H9 (cell line): ENCODE results near the gene AEBP2. TPM values are rescaled to one million over a fixed set of nuclear protein-coding genes. Genes with fewer than 3 reads are reported as not detected.

ENCODE experiments used
- DNase-seq: peaks from one replicate; pipeline ENCODE4 v3.0.0-alpha.2; 2017
- H2AFZ ChIP-seq: one replicate; pipeline ENCODE4 v1.6.1; 2013; ENCODE audit warnings: mild to moderate bottlenecking, low read length, control low read depth, moderate library complexity
- H2AK5ac ChIP-seq: 2 replicates; pipeline ENCODE4 v1.6.1; 2013; ENCODE audit warnings: low read length, control low read depth, mixed read lengths; ENCODE audit not compliant: insufficient read length
- H2BK120ac ChIP-seq: one replicate; pipeline ENCODE4 v1.6.1; 2013; ENCODE audit warnings: low read depth, mild to moderate bottlenecking, low read length, control low read depth, inconsistent platforms; ENCODE audit not compliant: poor library complexity, severe bottlenecking
- H2BK12ac ChIP-seq: 2 replicates; pipeline ENCODE4 v1.6.1; 2013; ENCODE audit warnings: low read length, control low read depth, mixed read lengths, low read depth; ENCODE audit not compliant: insufficient read length
- H2BK15ac ChIP-seq: 2 replicates; pipeline ENCODE4 v1.6.1; 2013; ENCODE audit warnings: low read depth, low read length, control low read depth
- H2BK20ac ChIP-seq: one replicate; pipeline ENCODE4 v1.6.1; 2013; ENCODE audit warnings: low read depth, mild to moderate bottlenecking, low read length, control low read depth, inconsistent platforms; ENCODE audit not compliant: poor library complexity, severe bottlenecking
- H2BK5ac ChIP-seq: 2 replicates; pipeline ENCODE4 v1.6.1; 2013; ENCODE audit warnings: low read length, control low read depth, mixed read lengths; ENCODE audit not compliant: insufficient read length
- H3K14ac ChIP-seq: 2 replicates; pipeline ENCODE4 v1.6.1; 2013; ENCODE audit warnings: low read length, control low read depth; ENCODE audit not compliant: insufficient read depth
- H3K18ac ChIP-seq: 2 replicates; pipeline ENCODE4 v1.6.1; 2013; ENCODE audit warnings: low read depth, mild to moderate bottlenecking, mixed read lengths, low read length, control low read depth; ENCODE audit not compliant: insufficient read length
- H3K23ac ChIP-seq: 2 replicates; pipeline ENCODE4 v1.6.1; 2013; ENCODE audit warnings: low read length, control low read depth, mixed read lengths, low read depth; ENCODE audit not compliant: insufficient read length
- H3K23me2 ChIP-seq: 2 replicates; pipeline ENCODE4 v1.6.1; 2013; ENCODE audit warnings: low read depth, mild to moderate bottlenecking, mixed read lengths, low read length, control low read depth; ENCODE audit not compliant: insufficient read length, poor library complexity, severe bottlenecking
- H3K27ac ChIP-seq: 2 replicates; pipeline ENCODE4 v1.5.1; 2013; ENCODE audit warnings: low read length, control low read depth, mixed read lengths, low read depth; ENCODE audit not compliant: insufficient read length
- H3K27me3 ChIP-seq: 2 replicates; pipeline ENCODE4 v1.6.1; 2013; ENCODE audit warnings: low read length, control low read depth, inconsistent platforms; ENCODE audit not compliant: insufficient read depth
- H3K4ac ChIP-seq: 2 replicates; pipeline ENCODE4 v1.6.1; 2013; ENCODE audit warnings: low read depth, mild to moderate bottlenecking, control low read depth, inconsistent platforms, low read length, moderate library complexity
- H3K4me1 ChIP-seq: 2 replicates; pipeline ENCODE4 v1.6.1; 2013; ENCODE audit warnings: low read length, control low read depth, inconsistent platforms; ENCODE audit not compliant: insufficient read depth
- H3K4me2 ChIP-seq: 2 replicates; pipeline ENCODE4 v1.6.1; 2013; ENCODE audit warnings: low read length, control low read depth, mixed read lengths; ENCODE audit not compliant: insufficient read length, insufficient read depth
- H3K56ac ChIP-seq: 2 replicates; pipeline ENCODE4 v1.6.1; 2013; ENCODE audit warnings: low read depth, mild to moderate bottlenecking, mixed read lengths, low read length, control low read depth; ENCODE audit not compliant: insufficient read length
- H3K79me1 ChIP-seq: 2 replicates; pipeline ENCODE4 v1.6.1; 2013; ENCODE audit warnings: low read depth, mild to moderate bottlenecking, moderate library complexity, low read length, control low read depth, inconsistent platforms; ENCODE audit not compliant: insufficient read depth, poor library complexity, severe bottlenecking
- H3K79me2 ChIP-seq: 2 replicates; pipeline ENCODE4 v1.6.1; 2013; ENCODE audit warnings: low read length, control low read depth, inconsistent platforms; ENCODE audit not compliant: insufficient read depth
- H3K9ac ChIP-seq: 2 replicates; pipeline ENCODE4 v1.6.1; 2013; ENCODE audit warnings: low read length, control low read depth, mixed read lengths; ENCODE audit not compliant: insufficient read length; ENCODE audit errors: extremely low read depth
- H3K9me3 ChIP-seq: one replicate; pipeline ENCODE4 v1.6.1; 2013; ENCODE audit warnings: low read depth, low read length, inconsistent platforms; ENCODE audit not compliant: control insufficient read depth
- H3T11ph ChIP-seq: one replicate; pipeline ENCODE4 v1.6.1; 2013; ENCODE audit warnings: mild to moderate bottlenecking, low read length, control low read depth, inconsistent platforms
- H4K20me1 ChIP-seq: one replicate; pipeline ENCODE4 v1.6.1; 2013; ENCODE audit not compliant: control insufficient read depth, insufficient read length, insufficient read depth
- H4K5ac ChIP-seq: 2 replicates; pipeline ENCODE4 v1.6.1; 2013; ENCODE audit warnings: low read depth, mild to moderate bottlenecking, mixed read lengths, low read length, control low read depth; ENCODE audit not compliant: insufficient read length
- H4K8ac ChIP-seq: replicated peaks from 2 replicates; pipeline ENCODE4 v1.6.1; 2013; ENCODE audit warnings: low read length, control low read depth, mixed read lengths, low read depth; ENCODE audit not compliant: insufficient read length
- H4K91ac ChIP-seq: 2 replicates; pipeline ENCODE4 v1.6.1; 2013; ENCODE audit warnings: low read depth, mild to moderate bottlenecking, moderate library complexity, mixed read lengths, low read length, control low read depth; ENCODE audit not compliant: insufficient read length
- H3K27ac Mint-ChIP-seq, 3 experiments: 2 replicates in 2 of 3; 3 replicates in 1 of 3; pipeline ENCODE4 v1.8.0; 2020 to 2021; ENCODE audit warnings: mixed read lengths in 3 of 3, mild to moderate bottlenecking in 1 of 3, moderate library complexity in 1 of 3
- H3K27me3 Mint-ChIP-seq: 2 replicates; pipeline ENCODE4 v1.8.0; 2021; ENCODE audit warnings: low read depth, mild to moderate bottlenecking, moderate library complexity, mixed read lengths
- H3K36me3 Mint-ChIP-seq, 3 experiments: 2 replicates in 2 of 3; 3 replicates in 1 of 3; pipeline ENCODE4 v1.8.0; 2020 to 2021; ENCODE audit warnings: low read depth in 3 of 3, mixed read lengths in 3 of 3; ENCODE audit not compliant: insufficient read depth in 1 of 3
- H3K4me1 Mint-ChIP-seq, 2 experiments: 2 replicates each; pipeline ENCODE4 v1.8.0; 2020; ENCODE audit warnings: mixed read lengths in 2 of 2
- H3K4me3 Mint-ChIP-seq, 2 experiments: 2 replicates in 1 of 2; 3 replicates in 1 of 2; pipeline ENCODE4 v1.8.0; 2020 to 2021; ENCODE audit warnings: mild to moderate bottlenecking in 2 of 2, mixed read lengths in 2 of 2, moderate library complexity in 1 of 2
- H3K9me3 Mint-ChIP-seq, 2 experiments: 2 replicates in 1 of 2; 3 replicates in 1 of 2; pipeline ENCODE4 v1.8.0; 2020; ENCODE audit warnings: mild to moderate bottlenecking in 2 of 2, mixed read lengths in 2 of 2, moderate library complexity in 1 of 2
- CTCF ChIP-seq: fragments of 200-600 bp; sonication (generic); conservative IDR thresholded peaks from 3 replicates; pipeline ENCODE4 v1.8.0; 2021; ENCODE audit warnings: antibody characterized with exemption, mild to moderate bottlenecking
- WGBS: extraction: QIAGEN DNeasy Blood & Tissue Kit; methylation state at CpG from one replicate; pipeline ENCODE4 v1.1.7; 2013; ENCODE audit warnings: missing lambda C conversion rate, low lambda C conversion rate, mixed read lengths; ENCODE audit not compliant: insufficient read length; ENCODE audit errors: extremely low coverage; 5-methylcytosine and 5-hydroxymethylcytosine counted together
- total RNA-seq: library from RNA; stranded (reverse); gene quantifications from 2 replicates; pipeline ENCODE4 v1.2.1, GENCODE V29; 2021

AEBP2 gene
- total RNA-seq, 1 experiment from 2014 or later: 82.8 TPM

GRCh38 chr12:19432309-19433170 is 6.8 kb upstream of the AEBP2 start:
- Histone ChIP-seq H4K5ac (no peak overlapping the region), H3K18ac (peak overlapping the region; percentile 8), H3K23ac (no peak overlapping the region), H3K9ac (no peak overlapping the region), H3K79me1 (no peaks in the 10 kb centered on the region), H2AFZ (no peak overlapping the region), H4K91ac (no peak overlapping the region), H2BK5ac (no peak overlapping the region), H3K27me3 (no peaks in the 10 kb centered on the region), H3K14ac (0 out of 2 replicates have a peak overlapping the region, but pooled peaks have one; percentile 8), H3K23me2 (no peaks in the 10 kb centered on the region), H3K27ac (peak overlapping the region; percentile 29), H2BK120ac (peak overlapping the region; percentile 39), H3K4ac (peak overlapping the region; percentile 38), H2AK5ac (no peak overlapping the region), H3K4me2 (no peak overlapping the region), H3K9me3 (no peaks in the 10 kb centered on the region), H4K8ac (no peak overlapping the region), H3K79me2 (no peaks in the 10 kb centered on the region), H2BK15ac (0 out of 2 replicates have a peak overlapping the region, but pooled peaks have one; percentile 49), H3T11ph (no peak overlapping the region), H4K20me1 (no peaks in the 10 kb centered on the region), H3K56ac (no peak overlapping the region), H2BK12ac (peak overlapping the region; percentile 33), H2BK20ac (peak overlapping the region; percentile 97), H3K4me1 (peaks cover 4% of the 10 kb centered on the region; the same call in 1 of the 2 replicates)
- Mint-ChIP-seq H3K9me3 (peaks cover 4 to 16% of the 10 kb centered on the region in 2 experiments; a peak in 3 of 5 replicates), H3K27me3 (no peaks in the 10 kb centered on the region; the same call in none of the 2 replicates), H3K4me1 (peaks cover 31 to 35% of the 10 kb centered on the region in 2 experiments), H3K27ac (peak overlapping the region; percentile 74 to 98 (median 77); a peak in 5 of 7 replicates), H3K4me3 (no peak overlapping the region), H3K36me3 (peaks cover 7 to 23% (median 22%) of the 10 kb centered on the region in 3 experiments)
- no peak for DNase-seq
- no CpG with 5 or more reads among the region's 9 CpGs for WGBS
- TF ChIP-seq CTCF: no peak
